Right lung (tissue), 5 donors: ENCODE data around the gene CAB39. TPM values are rescaled to one million over a fixed set of nuclear protein-coding genes. Genes with fewer than 3 reads are reported as not detected.

Source experiments
- DNase-seq, 2 donors: peaks; one replicate each; pipeline ENCODE4 v3.0.0-alpha.2; 2013
- polyA plus RNA-seq, 5 donors: library from polyadenylated mRNA; unstranded; fragments of 120-200 nt; gene quantifications; one replicate each; pipeline versions ENCODE4 v1.2.1 to v1.2.3, GENCODE V29; 2013; ENCODE audit warnings: inconsistent platforms in 1 of 5, low replicate concordance in 1 of 5; ENCODE audit not compliant: insufficient read length in 5 of 5, insufficient read depth in 1 of 5

Gene CAB39
- polyA plus RNA-seq, 5 donors = 48.6 to 68.0 (median 61.6) TPM

DNA sequence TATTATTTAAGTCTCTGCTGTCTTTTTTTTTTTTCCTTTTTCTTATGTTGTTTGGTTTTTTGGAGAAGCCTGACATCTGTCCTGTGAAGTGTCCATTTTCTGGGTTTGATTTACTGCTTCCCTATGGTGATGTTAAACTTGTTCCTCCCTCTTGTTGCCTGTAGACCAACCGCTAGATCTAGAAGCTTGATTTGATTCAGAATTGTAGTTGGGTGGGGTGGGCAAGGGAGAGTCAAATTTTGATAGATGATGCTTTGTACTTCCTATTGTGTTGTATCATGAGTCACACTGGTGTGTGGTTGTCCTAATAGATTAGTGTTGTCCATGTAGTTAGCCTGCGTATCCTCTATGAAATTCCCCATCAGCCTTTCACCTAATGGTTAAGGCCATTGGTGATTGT is 35.4 kb downstream of the CAB39 start:
- DNase-seq = no peak

DNA sequence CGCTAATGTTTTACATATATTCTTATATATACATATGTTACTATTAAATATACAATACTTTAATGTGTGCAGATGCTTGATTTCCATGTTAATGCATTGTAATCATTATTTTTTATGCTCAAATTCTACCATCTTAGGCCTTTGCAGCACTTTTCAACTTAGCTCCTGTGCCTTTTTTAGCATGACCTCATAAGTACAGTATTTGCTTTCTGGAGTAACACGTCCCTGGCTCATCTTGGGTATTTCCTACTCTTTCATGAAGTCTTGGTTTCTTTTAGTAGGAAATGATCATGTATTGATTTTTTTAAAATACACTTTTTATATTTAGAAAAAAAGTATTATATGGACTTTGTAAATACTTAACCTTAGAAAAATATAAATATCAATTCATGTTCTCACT is 36.5 kb downstream of the CAB39 start:
- no peak for DNase-seq

- no peak for DNase-seq
These were observed 38.4 kb downstream of the CAB39 start for GRCh38 chr2:230751062-230751461.

DNA sequence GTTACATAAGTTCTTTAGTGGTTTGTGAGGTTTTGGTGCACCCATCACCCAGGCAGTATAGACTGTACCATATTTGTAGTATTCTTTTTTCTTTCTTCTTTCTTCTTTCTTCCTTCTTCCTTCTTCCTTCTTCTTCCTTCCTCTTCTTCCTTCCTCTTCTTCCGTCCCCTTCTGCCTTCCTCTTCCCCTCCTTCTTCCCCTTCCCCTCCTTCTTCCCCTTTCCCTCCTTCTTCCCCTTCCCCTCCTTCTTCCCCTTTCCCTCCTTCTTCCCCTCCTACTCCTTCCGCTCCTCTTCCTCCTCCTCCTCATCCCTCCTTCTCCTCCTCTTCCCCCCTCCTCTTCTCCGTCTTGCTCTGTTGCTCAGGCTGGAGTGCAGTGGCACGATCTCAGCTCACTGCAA is 41.6 kb downstream of the CAB39 start:
- DNase-seq = no peak

GRCh38 chr2:230757476-230757875 is 44.8 kb downstream of the CAB39 start:
- no peak for DNase-seq

- no peak for DNase-seq
These were observed 46.2 kb downstream of the CAB39 start for GRCh38 chr2:230758566-230759480.

DNA sequence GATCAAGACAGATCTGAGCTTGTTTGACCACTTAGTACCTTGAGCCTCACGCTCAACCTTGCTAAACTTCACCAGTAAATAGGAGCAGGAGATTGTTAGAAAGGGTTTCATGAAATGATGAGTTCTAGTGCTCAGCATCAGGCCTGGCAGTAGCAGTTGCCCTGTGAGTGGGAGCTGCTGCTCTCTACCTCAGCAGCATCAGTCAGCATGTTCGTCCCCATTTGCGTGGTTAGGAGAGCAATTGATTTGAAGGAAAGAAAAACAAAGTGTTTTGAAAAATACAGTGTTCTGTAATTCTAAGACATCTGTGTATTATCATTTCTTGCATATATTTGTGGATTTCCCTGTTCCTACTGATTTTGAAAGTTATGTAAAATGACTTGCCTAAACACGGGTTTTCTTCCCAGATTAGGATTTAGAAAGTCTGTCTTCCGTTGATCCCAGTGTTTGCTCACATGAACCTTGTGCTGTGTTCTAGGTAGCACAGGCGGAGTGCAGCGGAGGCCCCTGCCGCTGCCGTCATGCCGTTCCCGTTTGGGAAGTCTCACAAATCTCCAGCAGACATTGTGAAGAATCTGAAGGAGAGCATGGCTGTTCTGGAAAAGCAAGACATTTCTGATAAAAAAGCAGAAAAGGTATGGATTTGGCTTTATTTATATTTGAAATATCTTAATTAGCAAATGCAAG is 47.0 kb downstream of the CAB39 start:
- no peak for DNase-seq

DNA sequence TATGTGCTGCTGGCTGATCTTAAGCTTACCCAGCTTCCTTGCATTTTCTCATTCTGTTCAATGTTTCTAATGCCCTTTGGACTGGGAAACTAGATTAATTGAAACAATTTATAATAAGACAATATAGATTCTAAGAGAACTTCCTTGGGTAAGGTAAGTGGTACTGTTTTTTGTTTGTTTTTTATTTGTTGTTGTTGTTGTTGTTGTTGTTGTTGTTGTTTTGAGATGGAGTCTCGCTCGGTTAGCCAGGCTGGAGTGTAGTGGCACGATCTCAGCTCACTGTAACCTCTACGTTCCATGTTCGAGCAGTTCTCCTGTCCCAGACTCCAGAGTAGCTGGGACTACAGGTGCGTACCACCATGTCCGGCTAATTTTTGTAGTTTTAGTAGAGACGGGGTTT is 49.1 kb downstream of the CAB39 start:
- DNase-seq = no peak

DNA sequence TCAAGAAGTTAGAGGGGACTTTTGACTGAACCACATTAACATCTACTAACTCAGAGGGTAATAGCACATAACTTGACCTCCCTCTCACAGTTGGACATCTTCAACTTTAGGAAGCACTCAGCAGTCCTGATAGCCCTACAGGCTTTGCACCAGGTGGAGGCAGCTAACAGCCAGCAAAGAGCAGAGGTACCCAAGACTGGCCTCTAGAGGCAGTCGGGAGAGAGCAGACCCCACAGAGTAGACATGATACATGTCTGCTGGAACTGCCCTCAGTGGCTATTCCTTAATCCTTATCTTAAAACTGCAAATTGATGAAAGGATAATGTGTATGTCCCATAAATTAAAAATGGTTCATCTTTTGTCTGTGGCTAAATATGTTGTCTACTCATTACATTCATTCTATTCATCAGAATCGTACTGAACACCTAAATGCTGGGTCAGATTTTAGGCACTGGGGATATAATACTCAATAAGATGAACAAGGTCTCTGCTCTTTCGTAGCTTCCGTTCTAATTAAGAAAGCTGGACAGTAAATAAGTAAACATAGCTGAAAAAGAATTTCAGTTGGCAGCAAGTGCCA is 49.8 kb downstream of the CAB39 start:
- DNase-seq = no peak

DNA sequence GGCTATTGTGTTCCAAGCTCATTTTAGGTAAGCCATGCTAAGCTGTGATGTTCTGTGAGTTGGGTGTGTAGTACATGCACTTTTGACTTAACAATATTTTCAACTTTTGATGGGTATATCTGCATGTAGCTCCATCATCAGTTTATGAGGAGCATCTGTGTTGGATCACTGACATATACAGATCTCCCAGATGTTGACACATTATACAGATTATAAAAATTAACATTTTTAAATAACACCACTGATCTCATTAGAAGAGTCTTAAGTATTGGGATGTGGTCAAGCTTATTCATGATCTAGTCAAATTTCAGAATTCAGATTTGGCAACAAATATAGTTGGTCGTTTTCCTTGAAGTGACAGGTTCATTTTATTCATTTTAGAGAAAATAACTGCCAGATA is 51.7 kb downstream of the CAB39 start:
- no peak for DNase-seq

DNA sequence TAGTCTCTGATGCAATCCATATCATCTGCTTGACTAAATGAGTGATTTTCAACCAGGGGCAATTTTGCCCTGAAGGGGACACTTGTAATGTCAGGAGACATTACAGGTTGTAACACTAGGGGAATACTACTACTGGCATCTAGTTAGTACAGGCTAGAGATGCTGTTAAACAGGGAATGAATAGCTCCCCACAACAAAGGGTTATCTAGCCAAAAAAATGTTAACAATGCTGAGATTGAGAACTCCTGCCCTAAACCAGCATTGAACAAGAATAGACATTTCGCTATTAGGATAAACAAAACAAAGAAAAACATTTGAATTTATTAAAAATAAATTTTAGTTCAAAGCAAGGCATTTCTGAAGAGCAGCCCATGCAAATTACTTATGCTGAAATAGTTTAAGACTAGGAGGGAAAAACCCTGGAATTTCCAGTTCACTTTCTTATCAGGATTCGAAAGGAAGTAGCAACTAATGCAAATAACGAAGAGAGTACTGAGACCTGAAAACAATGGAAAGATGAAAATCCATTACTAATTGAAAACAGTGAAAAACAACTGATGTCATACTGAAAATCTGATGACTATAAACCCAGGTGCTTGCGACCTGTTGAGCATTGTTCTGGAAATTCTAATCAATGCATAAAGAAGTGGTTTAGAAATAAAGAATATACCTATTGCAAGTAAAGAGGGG is 53.1 kb downstream of the CAB39 start:
- no peak for DNase-seq

DNA sequence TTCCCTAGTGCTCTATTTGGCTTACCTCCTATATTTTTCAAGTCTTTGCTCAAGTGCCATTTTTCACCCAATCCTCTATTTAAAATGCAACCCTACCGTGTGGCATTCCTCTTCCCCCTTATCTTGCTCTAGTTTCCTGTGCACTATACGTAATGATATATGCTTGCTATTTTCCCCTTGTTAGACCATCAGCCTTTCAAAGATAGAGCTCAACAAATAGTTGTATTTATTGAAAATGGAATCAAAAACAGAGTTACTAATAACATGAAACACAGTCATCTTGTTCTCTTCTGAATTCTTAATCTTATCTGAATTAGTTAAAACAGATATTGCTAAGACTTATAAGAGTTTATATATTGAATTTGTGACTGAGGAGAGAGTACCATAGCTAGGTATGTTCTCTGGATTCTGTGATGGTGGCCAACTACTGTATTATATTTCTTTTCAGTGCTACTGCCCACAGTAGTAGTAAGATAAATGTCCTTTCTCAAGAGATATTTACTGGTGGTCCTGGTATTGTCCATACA is 55.3 kb downstream of the CAB39 start:
- no peak for DNase-seq

DNA sequence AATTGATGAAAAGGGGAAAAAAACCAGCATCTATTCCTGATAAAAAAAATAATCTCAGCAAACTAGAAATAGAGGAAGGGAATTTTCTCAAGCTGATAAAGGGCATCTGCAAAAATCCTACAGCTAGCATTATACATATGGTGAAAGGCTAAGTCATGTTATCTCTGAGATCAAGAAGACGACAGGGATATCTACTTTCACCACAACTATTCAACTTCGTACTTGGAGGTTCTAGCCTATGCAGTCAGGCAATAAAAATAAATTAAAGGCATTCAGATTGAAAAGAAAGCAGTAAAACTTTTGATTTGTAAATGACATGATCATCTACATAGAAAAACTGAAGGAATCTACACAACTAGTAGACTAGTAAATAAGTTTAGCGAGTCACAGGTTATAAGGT is 58.2 kb downstream of the CAB39 start:
- no peak for DNase-seq

GRCh38 chr2:230772156-230772555 is 59.5 kb downstream of the CAB39 start:
- no peak for DNase-seq

GRCh38 chr2:230773039-230773773 is 60.6 kb downstream of the CAB39 start:
- no peak for DNase-seq

DNA sequence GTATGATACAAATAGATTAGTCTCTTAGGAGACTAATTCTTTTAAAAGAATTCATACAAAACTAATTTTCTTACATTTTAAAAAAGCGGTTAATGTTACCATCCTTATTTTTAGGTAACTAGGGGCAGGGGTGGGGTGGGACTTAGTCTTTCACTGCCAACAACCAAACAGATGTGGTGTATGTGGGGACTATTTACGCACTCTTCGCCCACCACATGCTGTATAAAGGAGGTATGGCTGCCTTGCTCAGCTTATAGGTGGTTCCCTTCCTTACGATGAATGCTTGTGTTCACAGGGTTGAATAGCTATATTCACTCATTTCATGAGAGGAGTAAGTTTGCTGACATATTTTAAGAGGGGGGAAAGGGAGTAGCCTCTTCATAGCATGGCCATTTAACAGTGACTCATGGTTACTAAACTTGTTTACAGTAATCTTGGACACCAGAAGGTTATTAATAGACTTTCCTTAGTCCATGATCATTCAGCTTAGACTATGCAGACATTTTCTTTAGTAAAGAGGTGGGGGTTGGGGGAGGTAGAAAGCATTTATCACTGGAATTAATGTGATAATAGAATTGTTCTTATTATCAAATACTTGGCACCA is 61.8 kb downstream of the CAB39 start:
- no peak for DNase-seq

GRCh38 chr2:230775737-230776136 is 63.1 kb downstream of the CAB39 start:
- no peak for DNase-seq

DNA sequence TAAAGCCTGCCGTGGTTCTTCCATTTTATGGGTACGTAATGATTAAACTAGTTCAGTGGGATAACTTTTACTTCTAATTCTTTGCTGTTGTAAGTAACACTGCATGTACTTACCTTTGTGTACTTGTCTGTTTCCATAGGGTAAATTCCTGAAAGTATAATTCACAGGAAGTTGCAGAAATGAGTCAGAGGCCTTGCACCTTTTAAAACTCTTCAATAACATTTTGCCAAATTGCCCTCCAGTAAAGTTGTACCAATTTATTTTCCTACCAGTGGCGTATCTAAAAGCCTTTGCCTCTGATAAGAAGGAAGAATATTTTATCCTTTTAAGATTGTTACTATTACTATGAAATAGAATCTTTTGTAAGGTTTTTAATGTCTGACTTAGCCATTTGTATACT is 65.1 kb downstream of the CAB39 start:
- no peak for DNase-seq

DNA sequence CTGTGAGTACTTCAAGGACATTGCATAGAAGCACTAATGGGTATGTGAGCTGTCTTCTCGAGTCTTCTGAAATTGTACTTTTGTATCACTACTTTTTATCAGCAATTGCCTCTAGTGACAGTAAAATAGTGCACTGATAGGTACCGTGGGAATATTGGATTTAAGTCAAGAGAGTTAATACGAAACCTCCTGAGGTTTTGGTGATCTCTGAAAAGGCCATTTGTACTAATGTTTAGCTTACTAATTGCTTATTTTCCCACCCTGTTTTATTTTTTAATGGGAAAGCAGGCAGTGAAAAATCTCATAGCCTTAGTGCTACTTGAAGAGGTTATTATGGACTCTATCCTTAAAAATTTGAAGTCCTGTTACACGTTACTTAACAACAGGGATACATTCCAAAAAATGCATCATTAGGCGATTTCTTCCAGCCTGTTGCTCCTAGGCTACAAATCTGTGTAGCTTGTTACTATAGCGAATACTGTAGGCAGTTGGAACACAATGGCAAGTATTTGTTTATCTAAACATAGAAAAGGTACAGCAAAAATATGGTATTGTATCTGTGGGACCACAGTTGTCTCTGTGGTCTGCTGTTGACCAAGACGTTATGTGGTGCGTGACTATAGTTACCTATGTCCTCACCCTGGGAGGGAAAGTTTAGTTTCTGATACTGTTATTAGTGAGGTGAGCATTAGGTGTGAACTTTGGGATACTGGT is 65.9 kb downstream of the CAB39 start:
- DNase-seq = no peak

- DNase-seq = no peak
These were observed 66.5 kb downstream of the CAB39 start for GRCh38 chr2:230779126-230779525.
